Spleen (tissue), 7 donors: ENCODE measurements around the gene MLF2.

Experiments used
- POLR2A ChIP-seq, 3 donors: fragments of 450-650 bp; IDR thresholded peaks; one replicate each; pipeline ENCODE4 v1.5.1; 2017; ENCODE audit warnings: antibody characterized with exemption in 3 of 3, mild to moderate bottlenecking in 1 of 3
- POLR2AphosphoS5 ChIP-seq, 3 donors: sonication (generic); formaldehyde crosslinking; IDR thresholded peaks; one replicate each; pipeline ENCODE4 v1.5.1; 2017; ENCODE audit warnings: antibody characterized with exemption in 3 of 3
- TF ChIP-seq, protein P1 (sequence below), 11 experiments: fragments of 200-600 bp in 7 of 11; fragments of 450-650 bp in 4 of 11; sonication (generic) in 4 of 11; IDR thresholded peaks in 8 of 11; conservative IDR thresholded peaks in 3 of 11; 1 replicate in 7 of 11; 2 replicates in 4 of 11; pipeline versions ENCODE4 v1.4.0 to v1.8.0; 2016 to 2021; ENCODE audit warnings: antibody characterized with exemption in 11 of 11, inconsistent platforms in 4 of 11, mild to moderate bottlenecking in 1 of 11
- donor health status: DM: no; HTN: no; CAD: no; lungs with moderate emphysema.
- donor health status: DM: no; HTN: no; CAD: no.
- donor health status: DM: no; HTN: no; CAD: no.

DNA sequence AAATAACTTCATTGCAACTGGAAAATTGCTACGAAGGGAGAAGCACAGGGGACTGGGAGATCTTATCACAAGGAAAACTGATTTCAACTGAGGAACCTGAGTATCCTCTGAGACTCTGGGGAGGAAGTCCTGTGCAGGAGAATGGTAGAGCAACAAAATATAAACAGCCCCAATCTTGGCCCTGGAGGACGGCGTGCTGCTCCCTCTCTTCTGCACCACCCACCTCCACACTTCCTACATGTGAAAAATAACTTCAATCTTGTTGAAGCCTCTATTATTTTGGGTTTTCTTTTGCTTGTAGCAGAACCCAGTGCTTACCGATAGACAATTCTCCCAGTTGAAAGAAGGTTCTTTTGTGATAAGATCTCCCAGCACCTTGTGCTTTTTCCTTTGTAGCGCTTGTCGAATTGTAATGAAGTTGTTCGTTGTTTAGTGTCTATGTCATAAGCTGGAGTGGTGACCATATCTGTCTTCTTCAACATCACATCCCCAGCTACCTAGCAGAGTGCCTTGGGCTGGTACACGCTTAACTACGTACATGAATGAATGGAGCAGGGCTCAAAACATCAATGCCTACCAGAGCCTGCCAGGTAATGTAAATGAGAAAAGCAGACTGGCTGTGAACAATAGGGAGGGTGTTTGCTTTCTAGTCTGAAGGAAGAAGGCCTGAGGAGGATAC is 33.6 kb upstream of the MLF2 start:
- TF ChIP-seq, protein P1, sequence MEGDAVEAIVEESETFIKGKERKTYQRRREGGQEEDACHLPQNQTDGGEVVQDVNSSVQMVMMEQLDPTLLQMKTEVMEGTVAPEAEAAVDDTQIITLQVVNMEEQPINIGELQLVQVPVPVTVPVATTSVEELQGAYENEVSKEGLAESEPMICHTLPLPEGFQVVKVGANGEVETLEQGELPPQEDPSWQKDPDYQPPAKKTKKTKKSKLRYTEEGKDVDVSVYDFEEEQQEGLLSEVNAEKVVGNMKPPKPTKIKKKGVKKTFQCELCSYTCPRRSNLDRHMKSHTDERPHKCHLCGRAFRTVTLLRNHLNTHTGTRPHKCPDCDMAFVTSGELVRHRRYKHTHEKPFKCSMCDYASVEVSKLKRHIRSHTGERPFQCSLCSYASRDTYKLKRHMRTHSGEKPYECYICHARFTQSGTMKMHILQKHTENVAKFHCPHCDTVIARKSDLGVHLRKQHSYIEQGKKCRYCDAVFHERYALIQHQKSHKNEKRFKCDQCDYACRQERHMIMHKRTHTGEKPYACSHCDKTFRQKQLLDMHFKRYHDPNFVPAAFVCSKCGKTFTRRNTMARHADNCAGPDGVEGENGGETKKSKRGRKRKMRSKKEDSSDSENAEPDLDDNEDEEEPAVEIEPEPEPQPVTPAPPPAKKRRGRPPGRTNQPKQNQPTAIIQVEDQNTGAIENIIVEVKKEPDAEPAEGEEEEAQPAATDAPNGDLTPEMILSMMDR (IDR thresholded peaks at IDR 0.05 in 8 of 11, conservative IDR thresholded peaks at IDR 0.05 in 3 of 11) = no peak
- no peak for TF ChIP-seq POLR2A (IDR thresholded peaks at IDR 0.05)
- TF ChIP-seq POLR2AphosphoS5 (IDR thresholded peaks at IDR 0.05) = no peak
